Left hindlimb (tissue), 1 donor: ENCODE results near the gene CSNK1E.

Experiments
- DNase-seq: peaks from one replicate; pipeline ENCODE4 v3.0.0-alpha.2; 2018

Gene CSNK1E

DNA sequence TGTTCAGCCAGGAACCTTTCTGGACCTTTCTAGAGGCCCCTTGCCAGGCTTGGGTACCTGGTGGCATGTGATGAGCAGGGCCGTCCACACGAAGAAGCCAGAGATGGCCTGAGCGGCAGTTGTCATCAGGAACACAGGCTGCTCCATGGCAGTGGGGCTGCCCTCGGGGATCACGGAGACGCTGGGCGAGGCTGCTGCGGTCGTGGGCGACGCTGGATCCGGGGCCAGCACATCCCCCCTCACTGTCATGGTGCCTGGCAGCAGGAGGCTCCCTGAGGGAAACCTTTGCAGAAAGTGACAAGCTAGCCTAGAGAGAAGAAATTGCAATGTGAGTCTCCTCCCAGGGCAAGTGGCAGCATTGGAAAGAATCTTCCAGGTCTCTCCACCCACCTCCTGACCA is 69.5 kb downstream of the CSNK1E start:
- DNase-seq = no peak

DNA sequence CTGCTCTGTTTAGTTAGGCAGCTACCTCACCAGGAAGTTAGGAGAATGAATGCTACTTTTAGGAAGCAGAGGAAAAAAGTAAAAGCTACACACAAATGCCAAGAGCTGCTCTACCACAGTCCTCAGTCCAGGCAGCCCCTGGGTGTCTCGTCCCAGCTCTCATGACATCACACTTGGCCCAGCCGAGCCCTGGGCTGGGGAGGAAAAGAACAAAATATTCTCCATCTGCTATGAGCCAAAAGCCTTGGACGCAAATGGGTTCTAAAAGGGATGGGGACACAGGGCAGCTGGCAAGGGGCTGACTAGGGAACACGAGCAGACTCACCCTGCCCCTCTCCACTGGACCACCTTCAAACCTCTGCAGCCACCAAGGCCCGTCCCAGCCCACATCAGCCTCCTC is 70.5 kb downstream of the CSNK1E start:
- peak; percentile 77 for DNase-seq

DNA sequence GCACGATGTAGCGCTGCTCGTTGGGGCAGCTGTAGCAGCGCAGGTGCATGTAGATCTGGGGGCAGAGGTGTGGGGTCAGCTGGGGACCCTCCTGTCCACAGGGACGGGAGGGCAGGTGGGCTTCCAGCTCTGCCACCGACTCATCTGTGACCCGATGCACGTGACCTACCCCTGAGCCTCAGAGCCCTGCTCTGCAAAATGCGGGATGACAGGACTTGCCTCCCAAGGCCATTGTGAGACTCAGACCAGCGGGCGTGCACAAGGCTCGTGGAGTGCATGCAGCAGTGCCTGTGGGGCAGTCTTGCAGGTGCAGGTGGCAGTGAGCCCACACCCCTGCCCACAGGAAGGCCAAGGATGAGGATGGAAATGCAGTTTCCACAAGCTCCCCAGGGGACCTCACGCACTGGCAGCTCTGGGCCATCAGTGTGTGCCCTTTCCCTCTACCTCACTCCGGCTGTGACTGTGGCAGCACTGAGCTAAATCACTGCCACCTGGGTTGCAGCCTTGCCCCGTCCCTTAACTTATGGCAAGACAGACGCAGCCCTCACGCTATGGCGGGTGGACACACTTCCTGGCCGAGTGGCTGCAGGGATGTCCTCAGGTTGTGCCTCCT is 71.1 kb downstream of the CSNK1E start:
- DNase-seq = no peak

DNA sequence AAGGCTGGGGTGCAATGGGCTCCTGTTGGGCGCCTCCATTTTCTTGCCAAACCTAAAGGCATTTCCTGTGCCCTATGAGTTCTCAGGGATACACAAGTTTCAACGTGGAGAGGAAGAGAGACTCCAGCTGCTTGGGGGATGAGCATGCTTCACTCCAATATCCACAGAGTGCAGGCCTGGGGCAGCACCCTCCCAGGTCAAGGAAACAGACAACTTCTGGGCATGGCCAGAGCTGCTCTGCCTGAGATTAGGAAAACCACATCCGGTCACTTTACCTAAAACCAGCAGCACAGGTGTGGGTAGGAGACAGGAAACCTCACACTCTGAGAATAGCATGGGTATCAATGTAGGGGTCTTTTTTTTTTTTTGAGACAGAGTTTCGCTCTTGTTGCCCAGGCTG is 73.1 kb downstream of the CSNK1E start:
- no peak for DNase-seq

DNA sequence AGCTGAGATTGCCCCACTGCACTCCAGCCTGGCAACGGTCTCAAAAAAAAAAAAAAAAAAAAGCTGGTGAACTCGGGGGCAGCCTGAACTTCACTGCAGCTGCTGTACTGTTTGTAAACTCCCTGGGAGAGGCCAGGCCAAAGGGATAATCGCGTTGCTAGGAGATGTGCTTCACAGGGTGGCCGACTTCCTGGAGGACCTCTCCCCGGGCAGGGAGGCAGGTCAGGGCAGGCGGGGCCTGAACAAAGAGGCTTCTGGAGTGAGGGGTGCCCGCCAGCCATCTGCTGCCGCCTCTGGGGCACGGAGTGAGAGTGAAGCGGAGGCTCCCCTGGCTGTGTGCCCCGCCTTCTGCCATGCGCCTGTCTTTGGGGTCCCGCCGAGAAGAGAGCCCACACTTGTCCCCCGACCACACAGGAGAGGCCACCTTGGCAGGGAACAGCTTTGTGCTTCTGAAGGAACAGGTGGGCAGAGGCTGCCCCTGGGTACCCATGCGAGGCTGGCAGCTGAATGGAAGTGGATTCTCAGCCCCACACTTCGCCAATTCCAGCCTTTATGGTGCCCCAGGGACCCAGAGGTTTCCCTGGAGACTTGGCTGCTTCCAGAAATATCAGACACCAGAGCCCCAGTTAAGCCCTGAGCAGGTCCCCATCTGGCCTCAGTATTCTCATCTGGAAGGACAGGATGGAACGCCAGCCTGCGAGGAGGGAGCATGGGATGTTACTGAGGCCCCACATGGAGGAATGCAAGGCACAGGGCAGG is 74.0 kb downstream of the CSNK1E start:
- peak; percentile 71 for DNase-seq

DNA sequence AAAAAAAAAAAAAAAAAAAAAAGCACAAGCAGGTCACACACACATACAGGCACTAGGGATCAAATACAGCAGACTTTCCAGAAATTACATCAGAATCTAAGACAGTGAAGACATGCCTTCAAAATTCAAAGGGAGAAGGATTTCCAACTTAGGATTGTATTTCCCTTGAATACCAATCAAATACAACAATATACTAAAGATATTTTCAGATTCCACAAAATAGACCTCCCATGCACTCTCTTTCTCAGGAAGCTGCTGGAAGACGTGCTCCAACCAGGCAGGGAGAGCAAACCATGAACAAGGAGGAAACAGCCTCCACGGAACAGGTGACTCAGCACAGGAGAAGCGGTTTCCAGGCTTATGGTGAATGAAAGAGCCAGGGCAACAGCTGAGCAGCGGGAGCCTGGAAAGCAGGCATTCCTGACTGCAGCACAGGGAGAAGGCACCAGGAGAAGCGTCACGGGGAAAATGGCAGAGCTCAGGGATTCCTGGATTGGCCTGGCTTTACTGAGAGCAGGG is 76.4 kb downstream of the CSNK1E start:
- peak; percentile 80 for DNase-seq
